Measurements from ENCODE around the gene IER3. TPM values are rescaled to one million over a fixed set of nuclear protein-coding genes. Genes with fewer than 3 reads are reported as not detected.

Gene IER3, protein sequence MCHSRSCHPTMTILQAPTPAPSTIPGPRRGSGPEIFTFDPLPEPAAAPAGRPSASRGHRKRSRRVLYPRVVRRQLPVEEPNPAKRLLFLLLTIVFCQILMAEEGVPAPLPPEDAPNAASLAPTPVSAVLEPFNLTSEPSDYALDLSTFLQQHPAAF
- 100 to 1,000 TPM; 106 to 125 TPM for total RNA-seq

GRCh38 chr6:30744054-30744805 is at the start of gene IER3:
Gene IER3 (minus strand): TSS chr6:30744547. CDS start chr6:30744518, 29 bp downstream.

DNA sequence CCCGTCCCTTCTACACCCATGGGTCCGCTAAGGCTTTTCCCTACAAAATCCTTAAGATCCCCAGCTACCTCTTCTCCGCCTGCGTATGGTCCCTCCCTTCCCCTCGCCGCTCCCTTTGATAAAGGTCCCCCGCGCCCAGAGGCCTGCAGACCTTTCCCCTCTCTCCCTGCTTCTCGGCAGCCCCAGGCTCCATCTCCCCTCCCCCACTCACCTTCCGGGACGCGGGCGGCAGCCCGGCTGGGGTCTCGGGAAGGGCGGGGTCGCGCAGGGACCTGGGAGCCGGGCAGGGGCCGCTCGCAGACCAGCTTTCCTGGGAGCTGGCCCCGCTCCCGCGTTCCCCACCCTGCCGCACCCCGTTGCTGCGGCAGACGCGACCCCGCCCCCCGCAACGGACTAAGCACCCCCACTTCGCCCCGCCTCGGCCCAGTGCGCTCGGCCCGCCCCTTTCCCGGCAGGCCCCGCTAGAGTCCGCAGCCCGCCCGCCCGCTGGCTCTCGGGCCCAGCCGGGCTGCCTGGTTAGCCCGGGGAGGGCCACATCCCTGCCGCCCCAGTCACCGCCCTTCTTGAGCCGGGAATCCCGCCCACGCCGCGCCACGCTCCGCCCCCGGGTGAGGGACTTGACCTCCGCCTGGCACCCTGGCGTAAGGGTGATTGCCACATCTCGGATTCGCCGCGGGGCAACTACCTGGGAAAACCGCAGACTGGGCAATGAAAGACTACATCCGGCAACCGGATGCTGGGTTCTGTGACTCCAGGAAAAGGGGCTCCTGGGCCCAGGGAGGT is 1.8 kb downstream of the IER3 start, which contains the start of gene FLOT1:
Gene FLOT1, minus strand, starts transcription at position 372 of the 783 bp plus-strand sequence. CDS start 498 bp downstream, outside the sequence.

GRCh38 chr6:30719791-30720737 is 24.3 kb downstream of the IER3 start, which contains the start of gene TUBB:
Gene TUBB (plus strand): TSS chr6:30720352. CDS start chr6:30720507, 155 bp downstream.

GRCh38 chr6:30717129-30717844 is 27.1 kb downstream of the IER3 start, which contains the start of gene MDC1:
Gene MDC1 (minus strand): TSS chr6:30717281. CDS start chr6:30715175, 2,106 bp downstream.

Small RNA genes lying within 50 kb of the gene (small RNA-seq; reads per million reads assigned to genes)
- 0 reads per million in 2 donors for gene RF00019
- gene RN7SL353P = 0 reads per million in 2 donors

Other genes starting within 250 kb of the IER3 start
- 10 to 100 TPM; 40.3 to 41.0 TPM for gene GNL1, start 188.1 kb downstream of the IER3 start, total RNA-seq
- 10 to 100 TPM in 1 of 2 donors, 1 to 10 TPM in 1; 5.9 to 12.7 TPM for gene PRR3, start 187.3 kb downstream of the IER3 start, total RNA-seq
- gene ABCF1, start 173.1 kb downstream of the IER3 start, total RNA-seq = 10 to 100 TPM; 53.3 to 74.7 TPM
- gene PPP1R10, start 127.3 kb downstream of the IER3 start, total RNA-seq = 10 to 100 TPM; 47.3 to 49.2 TPM
- gene MRPS18B, start 126.7 kb downstream of the IER3 start, total RNA-seq = 100 to 1,000 TPM in 1 of 2 donors, 10 to 100 TPM in 1; 88.4 to 117 TPM
- 1 to 10 TPM; 4.1 to 6.7 TPM for gene ATAT1, start 117.7 kb downstream of the IER3 start, total RNA-seq
- gene C6orf136, start 97.4 kb downstream of the IER3 start, total RNA-seq = 1 to 10 TPM; 5.2 to 7.3 TPM
- gene DHX16, start 71.5 kb downstream of the IER3 start, total RNA-seq = 10 to 100 TPM; 31.7 to 43.6 TPM
- gene PPP1R18, start 57.9 kb downstream of the IER3 start, total RNA-seq = 10 to 100 TPM; 25.5 to 49.3 TPM
- gene NRM, start 53.6 kb downstream of the IER3 start, total RNA-seq = 1 to 10 TPM; 4.5 to 10.0 TPM
- gene MDC1, start 27.3 kb downstream of the IER3 start, total RNA-seq = 10 to 100 TPM in 1 of 2 donors, 1 to 10 TPM in 1; 6.9 to 11.7 TPM
- gene TUBB, start 24.2 kb downstream of the IER3 start, total RNA-seq = 1,000 to 10,000 TPM in 1 of 2 donors, 100 to 1,000 TPM in 1; 471 to 1,023 TPM
- gene FLOT1, start 1.9 kb downstream of the IER3 start, total RNA-seq = 100 to 1,000 TPM; 115 to 173 TPM
- gene DDR1, start 140.0 kb upstream of the IER3 start, total RNA-seq = 10 to 100 TPM; 16.2 to 17.0 TPM
- gene GTF2H4, start 163.7 kb upstream of the IER3 start, total RNA-seq = 10 to 100 TPM; 12.0 to 17.3 TPM
- gene VARS2, start 169.7 kb upstream of the IER3 start, total RNA-seq = 10 to 100 TPM; 19.3 to 24.8 TPM
- gene SFTA2, start 187.6 kb upstream of the IER3 start, total RNA-seq = not detected
- not detected for gene MUCL3, start 196.4 kb upstream of the IER3 start, total RNA-seq
- not detected for gene MUC21, start 239.2 kb upstream of the IER3 start, total RNA-seq